Hepatocyte (in vitro differentiated cells): ENCODE results near the gene ZFP64.

ENCODE experiments used
- EZH2 ChIP-seq: fragments of 200-600 bp; sonication (generic); IDR thresholded peaks from 2 replicates; pipeline ENCODE4 v1.6.1; 2016; ENCODE audit warnings: antibody characterized with exemption, mild to moderate bottlenecking, borderline replicate concordance
- EZH2phosphoT487 ChIP-seq: fragments of 200-600 bp; sonication (generic); IDR thresholded peaks from one replicate; pipeline ENCODE4 v1.6.1; 2018; ENCODE audit warnings: antibody characterized with exemption, mild to moderate bottlenecking, low read depth, moderate library complexity; ENCODE audit not compliant: unreplicated experiment, severe bottlenecking
- TF ChIP-seq, protein P1 (sequence below): fragments of 200-600 bp; sonication (generic); IDR thresholded peaks from 2 replicates; pipeline ENCODE4 v1.5.1; 2016; ENCODE audit warnings: antibody characterized with exemption, mild to moderate bottlenecking; ENCODE audit not compliant: poor library complexity

DNA sequence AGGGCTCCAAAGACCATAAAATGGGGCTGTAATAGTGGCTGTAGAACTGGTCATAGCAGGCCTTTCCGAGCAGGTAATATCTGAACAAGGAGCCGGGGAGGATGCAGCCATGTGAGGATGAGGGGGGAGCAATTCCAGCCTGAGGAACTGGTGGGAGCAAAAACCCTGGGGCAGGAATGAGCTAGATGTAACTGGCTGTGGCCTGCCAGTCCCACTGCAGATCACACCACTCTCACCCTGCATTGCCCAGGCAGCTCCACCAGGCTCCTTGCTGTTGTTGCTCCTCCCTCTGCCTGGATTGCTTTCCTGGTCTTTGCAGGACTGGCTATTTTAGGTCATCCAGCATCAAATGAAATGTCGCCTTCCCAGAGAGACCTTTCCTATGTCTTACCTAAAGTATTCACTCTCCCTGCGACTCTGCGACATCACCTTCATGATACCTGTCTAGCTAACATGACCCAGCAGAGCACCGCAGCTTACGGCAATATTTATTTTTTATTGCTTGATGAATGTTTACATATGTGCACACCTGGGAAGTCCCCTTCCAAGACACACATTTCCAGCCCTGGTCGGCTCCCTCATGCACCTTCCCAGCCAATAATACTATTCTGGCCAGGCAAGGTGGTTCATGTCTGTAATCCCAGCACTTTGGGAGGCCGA, 2.4 kb upstream of the ZFP64 start:
- TF ChIP-seq, protein P1, sequence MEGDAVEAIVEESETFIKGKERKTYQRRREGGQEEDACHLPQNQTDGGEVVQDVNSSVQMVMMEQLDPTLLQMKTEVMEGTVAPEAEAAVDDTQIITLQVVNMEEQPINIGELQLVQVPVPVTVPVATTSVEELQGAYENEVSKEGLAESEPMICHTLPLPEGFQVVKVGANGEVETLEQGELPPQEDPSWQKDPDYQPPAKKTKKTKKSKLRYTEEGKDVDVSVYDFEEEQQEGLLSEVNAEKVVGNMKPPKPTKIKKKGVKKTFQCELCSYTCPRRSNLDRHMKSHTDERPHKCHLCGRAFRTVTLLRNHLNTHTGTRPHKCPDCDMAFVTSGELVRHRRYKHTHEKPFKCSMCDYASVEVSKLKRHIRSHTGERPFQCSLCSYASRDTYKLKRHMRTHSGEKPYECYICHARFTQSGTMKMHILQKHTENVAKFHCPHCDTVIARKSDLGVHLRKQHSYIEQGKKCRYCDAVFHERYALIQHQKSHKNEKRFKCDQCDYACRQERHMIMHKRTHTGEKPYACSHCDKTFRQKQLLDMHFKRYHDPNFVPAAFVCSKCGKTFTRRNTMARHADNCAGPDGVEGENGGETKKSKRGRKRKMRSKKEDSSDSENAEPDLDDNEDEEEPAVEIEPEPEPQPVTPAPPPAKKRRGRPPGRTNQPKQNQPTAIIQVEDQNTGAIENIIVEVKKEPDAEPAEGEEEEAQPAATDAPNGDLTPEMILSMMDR = no peak
- TF ChIP-seq EZH2 (no peak), EZH2phosphoT487 (no peak)
